Karpas-422 (cell line): ENCODE results near the gene KRTAP13-2. TPM values are rescaled to one million over a fixed set of nuclear protein-coding genes. Genes with fewer than 3 reads are reported as not detected.

Experiments used
- DNase-seq: peaks from one replicate; pipeline ENCODE4 v3.0.0-alpha.2; 2015
- H2AFZ ChIP-seq: fragments of 200-600 bp; sonication (generic); 2 replicates; pipeline ENCODE4 v1.6.1; 2014; ENCODE audit warnings: antibody characterized with exemption, low read length, mixed read lengths
- H3K27ac ChIP-seq: fragments of 200-600 bp; sonication (generic); 2 replicates; pipeline ENCODE4 v1.5.1; 2014; ENCODE audit warnings: mild to moderate bottlenecking, low read length, moderate library complexity
- H3K27me3 ChIP-seq: fragments of 200-600 bp; sonication (generic); 2 replicates; pipeline ENCODE4 v1.6.1; 2014; ENCODE audit warnings: low read length, mixed read lengths
- H3K36me3 ChIP-seq: fragments of 200-600 bp; sonication (generic); 2 replicates; pipeline ENCODE4 v1.6.1; 2014; ENCODE audit warnings: low read length, mixed read lengths; ENCODE audit not compliant: insufficient read depth
- H3K4me1 ChIP-seq: fragments of 200-600 bp; sonication (generic); 2 replicates; pipeline ENCODE4 v1.6.1; 2014; ENCODE audit warnings: mild to moderate bottlenecking, low read length, mixed read lengths
- H3K4me2 ChIP-seq: fragments of 200-600 bp; sonication (generic); 2 replicates; pipeline ENCODE4 v1.6.1; 2014; ENCODE audit warnings: low read length, low read depth, mild to moderate bottlenecking; ENCODE audit not compliant: poor library complexity, severe bottlenecking
- H3K4me3 ChIP-seq: fragments of 200-600 bp; sonication (generic); 2 replicates; pipeline ENCODE4 v1.5.1; 2014; ENCODE audit warnings: mild to moderate bottlenecking, antibody characterized with exemption, low read length, mixed read lengths
- H3K79me2 ChIP-seq: fragments of 200-600 bp; sonication (generic); 2 replicates; pipeline ENCODE4 v1.6.1; 2014; ENCODE audit warnings: mild to moderate bottlenecking, low read length, mixed read lengths
- H3K9ac ChIP-seq: fragments of 200-600 bp; sonication (generic); 2 replicates; pipeline ENCODE4 v1.6.0; 2014; ENCODE audit warnings: low read length
- H3K9me2 ChIP-seq: fragments of 200-600 bp; sonication (generic), shearing (Covaris generic); replicated peaks from 2 replicates; pipeline ENCODE4 v1.6.0; 2014; ENCODE audit warnings: mild to moderate bottlenecking, low read length, moderate library complexity; ENCODE audit not compliant: insufficient read depth
- H3K9me3 ChIP-seq: fragments of 300-700, 200-600 bp; sonication (generic); 2 replicates; pipeline ENCODE4 v1.6.1; 2014; ENCODE audit warnings: low read length, mixed read lengths
- H4K20me1 ChIP-seq: fragments of 200-600 bp; sonication (generic); 2 replicates; pipeline ENCODE4 v1.6.1; 2014; ENCODE audit warnings: mild to moderate bottlenecking, antibody characterized with exemption, low read length, low read depth; ENCODE audit not compliant: insufficient read depth
- total RNA-seq: library from RNA; depleted of rRNA; stranded (reverse); fragments of >200 nt; shearing (Covaris generic); gene quantifications from 2 replicates; pipeline ENCODE4 v1.2.3, GENCODE V29; 2014; ENCODE audit warnings: low replicate concordance

The KRTAP13-2 gene
- total RNA-seq, 1 experiment from 2014 or later: not detected

DNA sequence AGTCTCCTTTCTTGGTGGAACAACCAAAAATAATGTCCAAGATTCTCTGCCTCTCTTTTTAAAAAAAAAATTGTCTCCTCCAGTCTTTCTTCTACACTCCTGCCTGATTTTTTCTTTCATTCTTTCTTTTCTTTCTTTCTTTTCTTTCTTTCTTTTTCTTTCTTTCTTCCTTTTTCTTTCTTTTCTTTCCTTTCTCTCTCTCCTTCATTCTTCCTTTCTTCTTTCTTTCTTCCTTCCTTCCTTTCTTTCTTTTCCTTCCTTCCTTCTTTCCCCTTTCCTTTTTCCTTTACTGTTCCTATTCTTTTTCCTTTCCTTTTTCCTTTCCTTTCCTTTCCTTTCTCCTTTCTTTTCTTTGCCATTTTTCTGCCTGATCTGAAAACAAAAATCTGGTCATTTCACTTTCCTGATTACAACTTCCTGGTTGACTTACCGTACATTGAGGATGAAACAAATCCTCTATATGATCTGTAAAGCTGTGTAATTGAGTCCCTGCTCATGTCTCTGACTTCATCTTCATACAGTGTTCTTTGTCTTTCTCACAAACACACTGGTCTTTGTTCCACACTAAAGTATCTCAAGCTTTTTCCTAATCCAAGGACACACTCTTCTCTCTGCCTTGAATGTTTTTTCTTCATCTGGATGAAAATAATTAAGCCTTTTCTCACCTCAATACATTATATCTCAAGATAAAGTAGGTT, 17.6 kb downstream of the KRTAP13-2 start:
- no peak overlapping the region for H3K4me3 ChIP-seq
- H3K79me2 ChIP-seq: no peaks in the 10 kb centered on the region
- H3K27ac ChIP-seq: no peak overlapping the region
- no peak overlapping the region for H3K4me2 ChIP-seq
- no peaks in the 10 kb centered on the region for H4K20me1 ChIP-seq
- H3K9ac ChIP-seq: no peak overlapping the region
- peaks cover 3% of the 10 kb centered on the region; the same call in 1 of the 2 replicates for H3K9me3 ChIP-seq
- DNase-seq: no peak
- H3K36me3 ChIP-seq: no peaks in the 10 kb centered on the region
- no peaks in the 10 kb centered on the region for H3K9me2 ChIP-seq
- no peaks in the 10 kb centered on the region for H3K27me3 ChIP-seq
- H2AFZ ChIP-seq: no peak overlapping the region
- no peaks in the 10 kb centered on the region for H3K4me1 ChIP-seq

DNA sequence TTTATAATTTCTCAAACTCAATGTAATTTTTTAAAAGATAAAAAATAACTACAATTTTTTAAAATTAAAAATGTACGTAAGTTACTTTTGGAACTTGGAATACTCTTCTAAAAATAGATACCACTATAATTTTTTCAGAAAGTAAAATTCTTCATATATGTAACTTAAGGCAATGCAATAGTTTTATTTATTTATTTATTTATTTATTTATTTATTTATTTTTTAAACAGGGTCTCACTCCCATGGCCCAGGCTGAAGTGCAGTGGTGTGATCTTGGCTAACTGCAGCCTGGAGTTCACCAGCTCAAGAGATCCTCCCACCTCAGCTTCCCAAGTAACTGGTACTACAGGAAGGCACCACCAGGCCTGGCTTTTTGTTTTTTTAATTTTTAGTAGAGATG, 20.5 kb downstream of the KRTAP13-2 start:
- no peaks in the 10 kb centered on the region for H3K36me3 ChIP-seq
- H3K9ac ChIP-seq: no peak overlapping the region
- no peaks in the 10 kb centered on the region for H3K4me1 ChIP-seq
- H3K27ac ChIP-seq: no peak overlapping the region
- H3K9me2 ChIP-seq: no peaks in the 10 kb centered on the region
- H2AFZ ChIP-seq: no peak overlapping the region
- H3K27me3 ChIP-seq: no peaks in the 10 kb centered on the region
- H3K4me3 ChIP-seq: no peak overlapping the region
- no peaks in the 10 kb centered on the region for H3K79me2 ChIP-seq
- H4K20me1 ChIP-seq: no peaks in the 10 kb centered on the region
- no peaks in the 10 kb centered on the region for H3K9me3 ChIP-seq
- DNase-seq: no peak
- no peak overlapping the region for H3K4me2 ChIP-seq

DNA sequence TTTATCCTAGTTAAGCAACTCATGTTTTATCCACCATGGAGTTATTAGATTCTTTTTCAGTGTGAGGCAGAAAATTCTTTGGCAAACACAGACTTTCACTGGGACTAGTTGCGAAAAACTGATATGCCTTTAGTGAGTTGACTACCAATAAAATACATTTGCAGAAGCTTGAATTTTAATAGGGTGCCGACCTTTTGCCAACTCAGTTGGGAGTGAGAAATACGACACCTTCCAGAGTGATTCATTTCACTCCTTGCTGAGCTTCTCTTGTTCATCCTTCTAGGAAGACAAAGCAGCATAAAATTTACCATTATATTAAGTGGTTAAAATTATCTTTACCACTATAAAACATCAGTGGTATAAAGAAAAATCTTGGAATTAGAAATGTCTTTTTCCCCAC, 22.5 kb downstream of the KRTAP13-2 start:
- Histone ChIP-seq H3K4me2 (no peak overlapping the region), H3K79me2 (no peaks in the 10 kb centered on the region), H4K20me1 (no peaks in the 10 kb centered on the region), H3K27me3 (no peaks in the 10 kb centered on the region), H3K36me3 (no peaks in the 10 kb centered on the region), H3K4me1 (no peaks in the 10 kb centered on the region), H3K27ac (no peak overlapping the region), H3K9me2 (no peaks in the 10 kb centered on the region), H3K4me3 (no peak overlapping the region), H3K9me3 (no peaks in the 10 kb centered on the region), H3K9ac (no peak overlapping the region), H2AFZ (no peak overlapping the region)
- no peak for DNase-seq

DNA sequence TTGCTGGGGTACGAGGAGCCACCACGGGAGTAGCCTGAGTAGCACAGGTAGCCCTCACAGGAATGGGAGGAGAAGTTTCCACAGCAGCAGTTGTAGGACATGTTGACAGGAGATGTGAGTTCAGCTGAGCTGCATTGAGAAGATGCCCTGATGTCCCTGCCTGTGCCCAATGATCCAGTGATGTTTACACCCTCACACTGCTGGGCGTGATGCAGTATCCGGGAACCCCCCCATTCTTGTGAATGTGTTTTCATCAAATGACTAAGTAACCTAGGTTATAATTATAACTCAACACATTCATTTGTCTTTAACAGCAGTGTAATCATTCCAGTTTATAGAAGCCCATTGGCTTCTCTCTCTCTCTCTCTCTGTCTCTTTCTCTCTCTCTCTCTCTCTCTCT, 23.6 kb downstream of the KRTAP13-2 start, which contains the start of gene KRTAP23-1:
Gene KRTAP23-1, minus strand, starts transcription at position 101 of the 400 bp plus-strand sequence. Its CDS starts 0 bp downstream, at position 101.
- H3K9me3 ChIP-seq: no peaks in the 10 kb centered on the region
- no peaks in the 10 kb centered on the region for H3K36me3 ChIP-seq
- H3K27me3 ChIP-seq: no peaks in the 10 kb centered on the region
- no peak within 1 kb of the TSS for H3K4me2 ChIP-seq
- no peak within 1 kb of the TSS for H3K27ac ChIP-seq
- H3K4me3 ChIP-seq: no peak within 1 kb of the TSS
- no peaks in the 10 kb centered on the region for H3K79me2 ChIP-seq
- DNase-seq: no peak
- no peak within 1 kb of the TSS for H3K9ac ChIP-seq
- no peaks in the 10 kb centered on the region for H3K4me1 ChIP-seq
- no peaks in the 10 kb centered on the region for H4K20me1 ChIP-seq
- no peak within 1 kb of the TSS for H2AFZ ChIP-seq
- no peaks in the 10 kb centered on the region for H3K9me2 ChIP-seq

DNA sequence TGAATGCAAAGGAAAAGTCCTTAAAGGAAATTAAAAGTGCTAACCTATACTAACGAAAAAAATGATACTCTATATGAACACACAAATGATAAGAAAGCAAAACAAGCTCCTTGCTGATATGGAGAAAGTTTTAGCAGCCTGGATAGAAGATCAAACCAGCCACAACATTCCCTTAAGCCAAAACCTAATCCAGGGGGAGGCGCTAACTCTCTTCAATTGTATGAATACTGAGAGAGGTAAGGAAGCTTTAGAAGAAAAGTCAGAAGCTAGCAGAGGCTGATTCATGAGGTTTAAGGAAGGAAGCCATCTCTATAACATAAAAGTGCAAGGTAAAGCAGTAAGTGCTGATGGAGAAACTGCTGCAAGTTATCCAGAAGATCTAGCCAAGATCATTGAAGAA, 27.1 kb downstream of the KRTAP13-2 start:
- H2AFZ ChIP-seq: no peak overlapping the region
- no peaks in the 10 kb centered on the region for H3K9me2 ChIP-seq
- no peaks in the 10 kb centered on the region for H3K9me3 ChIP-seq
- H4K20me1 ChIP-seq: no peaks in the 10 kb centered on the region
- H3K36me3 ChIP-seq: no peaks in the 10 kb centered on the region
- no peak overlapping the region for H3K4me3 ChIP-seq
- H3K79me2 ChIP-seq: no peaks in the 10 kb centered on the region
- H3K27ac ChIP-seq: no peak overlapping the region
- DNase-seq: no peak
- H3K4me1 ChIP-seq: no peaks in the 10 kb centered on the region
- H3K9ac ChIP-seq: no peak overlapping the region
- no peak overlapping the region for H3K4me2 ChIP-seq
- H3K27me3 ChIP-seq: no peaks in the 10 kb centered on the region

DNA sequence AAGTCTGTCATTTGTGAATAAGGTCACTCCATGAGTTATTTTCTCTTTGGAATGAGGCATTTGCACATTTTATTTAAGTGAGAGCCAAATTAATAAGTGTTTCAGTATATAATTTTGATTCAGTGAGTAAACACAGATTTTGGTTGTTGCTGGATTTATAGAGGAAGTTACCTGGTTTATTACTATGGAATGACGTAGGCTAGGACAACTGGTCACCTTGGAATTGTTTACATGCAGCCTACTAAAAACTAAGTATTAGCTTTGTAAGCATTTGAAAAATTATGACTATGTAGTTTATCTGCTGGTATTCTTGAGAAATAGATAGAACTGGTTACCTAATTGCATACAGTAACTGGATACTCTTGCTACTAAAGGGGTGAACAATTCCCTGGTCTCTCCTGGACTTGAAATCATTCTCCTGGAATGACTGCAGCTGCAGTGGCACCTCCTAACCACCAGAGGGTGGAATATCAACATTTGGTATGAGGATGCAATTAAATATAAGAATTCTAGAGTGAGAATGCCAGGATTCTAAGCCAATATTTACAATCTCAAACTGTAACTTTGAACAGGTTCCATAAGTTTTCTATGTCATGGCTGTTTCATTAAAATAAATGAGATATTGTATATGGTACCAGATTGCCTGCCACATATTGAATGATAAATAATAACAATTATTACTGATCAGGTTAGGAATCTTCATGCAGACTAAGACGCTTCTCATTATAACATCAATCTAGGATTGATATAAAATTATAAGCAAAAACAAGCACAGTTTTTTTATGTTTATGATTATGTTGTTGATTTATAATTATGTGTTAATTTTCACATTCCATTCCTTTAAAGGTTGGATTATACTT, 31.1 kb downstream of the KRTAP13-2 start:
- no peaks in the 10 kb centered on the region for H3K36me3 ChIP-seq
- no peak overlapping the region for H2AFZ ChIP-seq
- no peaks in the 10 kb centered on the region for H4K20me1 ChIP-seq
- H3K9me2 ChIP-seq: no peaks in the 10 kb centered on the region
- H3K27me3 ChIP-seq: no peaks in the 10 kb centered on the region
- H3K27ac ChIP-seq: no peak overlapping the region
- peak; percentile 71 for DNase-seq
- no peak overlapping the region for H3K9ac ChIP-seq
- H3K4me3 ChIP-seq: no peak overlapping the region
- no peak overlapping the region for H3K4me2 ChIP-seq
- no peaks in the 10 kb centered on the region for H3K79me2 ChIP-seq
- H3K9me3 ChIP-seq: no peaks in the 10 kb centered on the region
- H3K4me1 ChIP-seq: no peaks in the 10 kb centered on the region

DNA sequence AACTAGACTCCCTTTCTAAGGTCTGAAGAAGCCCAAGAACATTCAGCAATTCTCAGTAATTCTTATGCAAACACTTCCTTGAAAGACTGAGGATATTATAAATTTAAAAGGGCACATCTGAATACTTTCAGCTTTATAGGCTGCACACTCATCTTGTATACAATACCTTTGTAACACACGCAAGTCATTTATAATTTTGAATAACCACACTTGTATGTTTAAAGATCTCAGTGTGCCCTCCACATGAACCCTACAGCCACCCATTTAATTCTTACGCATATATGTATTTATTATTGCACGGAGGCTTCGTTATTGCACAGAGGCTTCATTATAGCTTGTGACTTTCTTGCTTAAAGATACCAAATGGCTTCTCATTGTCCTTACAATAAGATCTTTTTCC, 33.4 kb downstream of the KRTAP13-2 start:
- Histone ChIP-seq H3K9me2 (no peaks in the 10 kb centered on the region), H3K9ac (no peak overlapping the region), H3K4me1 (no peaks in the 10 kb centered on the region), H3K4me3 (no peak overlapping the region), H3K9me3 (no peaks in the 10 kb centered on the region), H3K27me3 (no peaks in the 10 kb centered on the region), H3K36me3 (no peaks in the 10 kb centered on the region), H4K20me1 (no peaks in the 10 kb centered on the region), H3K79me2 (no peaks in the 10 kb centered on the region), H3K4me2 (no peak overlapping the region), H2AFZ (no peak overlapping the region), H3K27ac (no peak overlapping the region)
- no peak for DNase-seq

DNA sequence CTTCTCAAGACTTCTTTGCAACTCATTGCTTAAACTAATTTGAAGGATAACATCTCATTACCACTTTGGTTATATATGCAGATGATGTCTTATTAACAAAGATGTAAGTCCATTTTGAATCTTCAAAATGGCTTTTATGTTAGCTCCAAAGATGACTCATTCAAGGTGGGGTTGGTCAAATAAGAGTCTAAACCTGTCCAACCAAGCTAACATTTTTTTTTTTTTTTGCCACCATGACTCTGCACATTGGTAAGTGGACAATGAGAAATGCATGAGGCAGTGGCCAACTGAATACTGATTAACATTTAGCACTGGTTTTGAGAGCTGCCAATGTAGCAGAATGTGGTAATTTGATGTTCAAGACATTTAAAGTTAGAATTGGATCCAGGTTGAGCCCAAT, 34.3 kb downstream of the KRTAP13-2 start:
- no peak for DNase-seq
- H2AFZ ChIP-seq: no peak overlapping the region
- no peak overlapping the region for H3K4me2 ChIP-seq
- no peaks in the 10 kb centered on the region for H3K79me2 ChIP-seq
- H3K4me3 ChIP-seq: no peak overlapping the region
- no peaks in the 10 kb centered on the region for H3K9me3 ChIP-seq
- no peaks in the 10 kb centered on the region for H4K20me1 ChIP-seq
- H3K4me1 ChIP-seq: no peaks in the 10 kb centered on the region
- no peak overlapping the region for H3K9ac ChIP-seq
- H3K36me3 ChIP-seq: no peaks in the 10 kb centered on the region
- no peaks in the 10 kb centered on the region for H3K27me3 ChIP-seq
- no peak overlapping the region for H3K27ac ChIP-seq
- no peaks in the 10 kb centered on the region for H3K9me2 ChIP-seq
